ENCODE data around the gene AGBL1.
"Not testable (repeated sequence)": the region's sequence is repeated elsewhere in the genome, so short reads cannot be mapped to it uniquely, and the experiment has no call there.

Gene AGBL1

DNA sequence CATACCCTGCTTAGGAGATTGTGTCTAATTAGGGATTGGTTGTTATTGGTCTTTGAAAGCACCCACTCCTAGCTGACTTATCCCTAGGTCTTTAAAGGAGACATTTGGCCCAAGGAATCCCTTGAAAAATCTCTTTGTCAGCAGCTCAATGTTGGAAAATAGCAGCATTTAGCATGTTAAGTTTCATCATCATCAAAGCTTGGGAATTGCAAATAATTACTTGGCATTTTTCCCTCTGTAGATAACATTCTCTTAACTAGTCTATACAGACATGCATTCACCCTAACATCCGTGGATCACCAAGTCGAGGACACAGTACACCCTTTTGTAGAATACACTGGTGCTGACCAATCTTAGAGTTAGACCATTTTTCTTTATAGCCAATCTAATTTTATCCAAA lies 332.2 kb downstream of the AGBL1 start:
- no peak for DNase-seq

DNA sequence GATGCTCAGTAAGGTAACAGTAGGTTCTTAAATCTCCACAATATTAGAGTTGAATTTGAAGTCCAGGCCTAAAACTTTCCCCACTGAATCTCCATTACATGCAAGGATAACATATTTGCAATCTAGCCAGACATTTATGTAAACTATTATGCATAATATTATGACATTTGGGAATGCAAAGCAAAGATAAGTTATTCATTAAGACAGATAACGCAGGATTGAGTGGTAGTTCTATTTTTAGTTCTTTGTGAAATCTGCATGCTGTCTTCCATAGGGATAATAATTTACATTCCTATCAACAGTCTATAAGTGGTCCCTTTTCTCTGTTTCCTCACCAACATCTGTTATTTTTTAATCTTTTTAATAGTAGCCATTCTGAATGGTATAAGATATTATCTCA lies 333.5 kb downstream of the AGBL1 start:
- no peak for DNase-seq

DNA sequence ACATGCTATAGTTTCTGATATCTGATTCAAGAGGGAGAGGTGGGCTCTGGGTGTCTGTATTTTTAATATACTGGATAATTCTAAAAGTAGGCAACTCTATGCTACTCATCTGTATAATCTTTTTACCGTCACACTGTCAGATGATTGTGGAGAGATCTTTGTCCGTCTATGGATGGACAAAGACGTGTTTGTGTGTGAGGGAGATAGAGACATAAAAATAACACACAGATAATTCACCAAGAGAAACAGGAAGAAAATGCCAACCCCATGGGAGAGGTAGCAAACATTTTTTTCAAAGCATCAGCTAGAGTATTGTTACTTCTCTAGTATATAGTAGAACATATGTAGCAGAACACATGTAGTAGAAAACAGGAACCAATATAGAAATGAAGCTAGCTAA lies 346.1 kb downstream of the AGBL1 start:
- no peak for DNase-seq

DNA sequence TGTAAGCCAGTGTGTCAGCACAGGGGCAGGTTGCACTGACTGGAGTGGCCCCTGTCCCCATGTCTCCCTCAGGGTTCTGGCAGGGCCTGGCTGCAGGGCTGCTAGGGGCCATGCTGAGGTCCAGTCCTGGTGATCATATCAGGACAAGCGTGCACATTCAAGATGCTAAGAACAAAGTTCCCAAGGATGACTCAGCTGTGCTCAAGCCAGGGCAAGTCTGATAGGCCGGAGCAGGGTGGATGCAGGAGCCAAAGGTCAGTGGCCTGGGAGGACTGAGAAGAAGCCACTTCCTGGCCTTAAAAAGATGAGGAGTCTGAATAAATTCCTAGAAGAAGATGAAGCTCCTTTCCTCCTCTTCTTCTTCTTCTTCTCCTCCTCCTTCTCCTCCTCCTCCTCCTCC lies 353.2 kb downstream of the AGBL1 start:
- no peak for DNase-seq

DNA sequence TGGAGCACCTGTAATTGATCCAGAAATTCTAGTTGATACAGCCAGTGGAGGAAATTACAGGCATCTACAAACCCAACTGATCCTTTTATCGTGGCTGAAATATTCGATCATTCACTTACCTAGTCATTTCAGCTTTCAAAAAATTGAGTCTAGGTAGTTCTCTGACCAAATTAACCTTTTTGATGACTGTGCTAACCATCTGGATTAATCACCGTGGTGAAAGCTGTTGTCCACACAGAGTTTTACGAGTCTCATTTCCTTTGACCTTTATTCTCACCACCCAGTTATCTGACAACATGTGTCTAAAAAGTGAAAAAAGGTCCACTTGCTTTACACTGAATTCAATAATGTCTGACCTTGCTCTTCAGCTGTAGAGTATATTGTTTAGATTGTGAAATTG lies 354.3 kb downstream of the AGBL1 start:
- no peak for DNase-seq

DNA sequence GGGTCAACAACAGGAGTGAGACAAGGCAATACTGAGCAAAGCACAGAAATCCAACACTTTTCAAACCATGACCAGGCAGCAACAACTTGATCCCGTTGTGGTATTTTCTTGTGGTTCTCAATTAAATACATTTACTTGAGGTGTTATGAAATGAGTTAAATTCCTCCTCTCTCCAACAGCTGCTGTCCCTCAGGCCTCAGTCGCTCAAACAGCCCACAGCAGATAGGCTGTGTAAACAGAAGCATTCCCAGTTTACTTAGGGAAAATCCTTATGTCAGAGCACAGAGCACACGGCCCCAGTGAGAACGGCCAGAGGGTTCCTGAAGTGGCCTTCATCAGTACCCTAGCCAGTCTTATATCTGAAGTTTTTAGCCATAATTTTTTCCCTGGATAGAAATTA lies 359.9 kb downstream of the AGBL1 start:
- DNase-seq, result no peak

DNA sequence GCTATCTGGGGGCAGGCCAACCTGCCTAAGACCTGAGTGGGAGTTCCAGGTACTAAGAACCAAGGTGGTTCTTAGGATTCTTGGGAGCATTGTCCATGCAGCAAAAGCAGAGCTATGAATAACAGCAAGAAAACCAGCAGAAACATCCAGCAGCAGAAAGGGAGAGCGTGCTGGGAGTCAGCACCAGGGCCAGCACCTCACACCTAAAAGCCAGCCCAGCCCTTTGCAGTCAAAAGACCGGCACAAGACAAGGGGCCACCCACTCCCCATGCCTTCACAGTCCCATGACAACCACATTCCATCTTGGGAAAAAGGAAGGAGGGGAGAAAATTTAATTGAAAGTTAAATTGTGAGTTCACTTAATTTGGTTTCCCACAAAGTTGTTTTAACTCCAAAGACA lies 364.9 kb downstream of the AGBL1 start:
- DNase-seq, result no peak

DNA sequence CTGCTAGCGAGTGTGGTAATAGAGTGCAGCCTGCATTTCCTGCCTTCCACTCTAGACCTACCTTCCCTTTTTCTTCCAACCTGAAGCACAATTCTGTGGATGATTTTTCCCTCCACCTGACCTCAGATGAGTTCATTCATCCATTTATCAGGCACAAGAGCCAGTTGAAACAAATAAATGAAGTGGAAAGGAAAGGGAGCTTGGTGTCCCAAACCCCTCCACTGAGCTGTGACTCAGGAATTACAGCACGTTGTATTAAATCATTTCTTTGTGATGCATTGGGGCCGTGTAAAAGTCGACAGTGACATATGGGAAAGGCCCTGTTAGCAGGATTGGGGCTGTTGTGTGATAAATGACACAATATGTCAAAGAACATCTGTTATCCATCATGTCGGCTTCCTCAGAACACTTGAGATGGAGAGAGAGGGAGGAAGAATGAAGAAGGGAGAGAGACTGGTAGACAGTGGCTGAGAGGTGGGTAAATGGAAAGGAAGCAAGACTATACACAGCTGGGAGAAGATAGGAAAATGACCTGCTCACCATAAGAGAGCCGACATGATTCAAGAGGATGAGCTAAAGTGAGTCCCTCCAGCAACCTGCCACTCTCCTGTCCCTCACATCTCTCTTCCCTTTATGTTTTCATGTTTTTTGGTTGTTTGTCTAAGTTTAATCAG lies 366.0 kb downstream of the AGBL1 start:
- no peak for DNase-seq

DNA sequence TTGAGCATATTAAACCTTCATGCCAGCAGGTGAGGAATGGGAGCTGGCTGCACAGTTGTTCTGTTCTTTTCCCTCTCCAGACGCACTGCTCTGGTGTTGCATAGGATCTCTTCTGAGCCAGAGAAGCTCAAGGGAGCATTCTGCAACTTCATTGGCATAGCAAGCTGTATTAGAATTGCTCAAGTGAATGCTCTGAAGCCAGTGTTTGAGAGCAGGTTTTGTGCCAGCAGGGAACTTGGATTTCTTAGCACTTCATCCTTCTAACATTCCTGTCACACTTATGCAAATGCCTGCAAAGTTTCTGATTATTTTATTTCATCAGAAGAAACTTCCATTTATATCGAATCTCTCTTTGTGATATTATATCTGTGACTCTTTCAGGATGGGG lies 366.6 kb downstream of the AGBL1 start:
- no peak for DNase-seq

DNA sequence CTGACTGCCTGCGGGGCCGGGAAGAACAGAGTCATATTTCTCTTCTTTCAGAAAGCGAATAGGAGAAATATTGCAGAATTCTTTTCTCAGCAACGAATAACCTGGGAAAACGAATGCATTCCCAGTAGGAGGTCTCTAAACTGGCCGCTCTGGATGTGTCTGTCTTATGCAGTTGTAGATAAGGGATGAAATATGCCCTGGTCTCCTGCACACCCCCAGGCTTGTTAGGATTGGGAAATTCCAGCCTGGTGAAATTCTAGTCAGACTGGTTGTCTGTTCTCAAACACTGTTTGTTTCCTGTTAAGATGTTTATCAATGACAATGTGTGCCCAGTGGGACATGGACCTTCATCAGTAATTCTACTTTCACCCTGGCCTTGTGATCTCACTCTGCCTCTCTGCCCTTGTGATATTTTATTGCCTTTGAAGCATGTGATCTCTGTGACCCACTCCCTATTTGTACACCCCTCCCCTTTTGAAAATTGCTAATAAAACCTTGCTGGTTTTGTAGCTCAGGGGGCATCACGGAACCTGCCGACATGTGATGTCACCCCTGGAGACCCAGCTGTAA lies 385.9 kb downstream of the AGBL1 start:
- not testable (repeated sequence) for DNase-seq

DNA sequence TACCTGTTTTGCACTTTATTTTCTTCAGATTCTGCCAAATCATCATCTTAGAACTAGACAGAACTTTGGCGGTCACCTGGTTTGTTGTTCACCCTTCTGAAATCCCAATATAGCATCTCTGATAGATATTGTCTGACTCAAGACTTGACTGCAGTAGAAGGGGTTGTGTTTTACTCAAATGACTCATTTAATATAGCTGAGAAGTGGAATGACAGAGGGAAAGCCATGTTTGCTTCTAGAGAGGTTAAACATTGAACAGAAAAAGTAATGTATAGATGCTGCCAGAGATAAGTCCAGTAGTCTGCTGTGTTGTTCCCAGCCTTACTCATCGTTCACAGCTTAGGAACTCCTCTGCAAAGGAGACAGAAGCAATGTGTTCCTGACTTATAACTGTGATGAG lies 402.0 kb downstream of the AGBL1 start:
- DNase-seq, result no peak

DNA sequence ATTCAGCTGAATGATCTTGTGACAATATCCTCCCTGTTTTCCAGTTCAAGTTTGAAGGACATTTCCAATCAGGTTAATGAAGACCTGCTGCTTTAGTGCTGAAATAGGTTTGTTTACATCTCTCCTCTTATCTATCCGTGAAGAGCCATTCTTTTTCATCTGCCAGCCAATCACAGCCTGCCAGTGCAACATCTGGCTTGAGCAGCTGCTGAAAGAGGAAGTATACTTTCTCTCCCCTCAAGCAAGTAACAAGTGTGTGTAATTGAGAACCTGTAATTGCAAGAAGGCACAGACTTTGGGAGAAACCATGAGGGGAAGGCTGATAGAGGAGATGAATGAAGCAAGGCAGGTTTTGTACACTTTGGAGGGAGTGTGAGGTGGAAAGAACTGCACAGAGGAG lies 404.3 kb downstream of the AGBL1 start:
- DNase-seq, result no peak

DNA sequence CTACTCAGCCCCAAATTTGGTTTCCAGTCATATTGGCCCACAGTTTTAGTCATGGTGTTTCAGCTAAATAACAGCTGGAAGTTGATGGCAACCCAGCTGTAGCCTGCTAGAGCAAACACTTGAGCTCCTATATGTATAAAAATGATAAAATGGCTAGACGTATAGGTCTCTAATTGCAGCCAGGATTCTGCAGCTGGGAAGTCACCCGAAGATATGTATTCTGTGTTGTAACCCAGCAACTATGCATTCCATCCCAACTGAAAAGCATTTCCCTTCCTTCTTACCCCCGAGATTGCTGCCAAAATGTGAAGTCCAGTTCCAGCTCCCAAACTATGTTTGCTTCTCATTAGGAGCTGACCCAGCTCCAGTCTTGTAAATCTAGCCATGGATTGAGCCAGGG lies 408.4 kb downstream of the AGBL1 start:
- no peak for DNase-seq

DNA sequence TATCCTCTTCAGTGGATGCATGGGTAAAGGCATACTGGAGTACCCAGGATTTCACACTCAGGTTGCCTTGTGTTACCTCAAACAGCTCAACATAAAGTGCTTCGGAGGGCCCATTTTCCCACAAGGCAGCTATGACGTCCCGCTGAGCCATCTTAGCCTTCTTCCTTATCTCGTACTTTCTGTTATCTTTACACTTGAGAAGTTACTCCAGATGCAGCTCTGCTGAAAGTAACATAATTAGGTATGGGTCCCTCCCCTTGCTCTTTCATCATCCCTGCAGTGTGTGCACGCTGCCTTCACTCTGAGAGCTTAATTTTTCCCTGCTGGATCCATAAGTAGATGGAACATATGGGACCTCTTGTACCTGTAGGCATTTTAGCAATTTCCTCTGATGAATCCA lies 410.3 kb downstream of the AGBL1 start:
- no peak for DNase-seq

DNA sequence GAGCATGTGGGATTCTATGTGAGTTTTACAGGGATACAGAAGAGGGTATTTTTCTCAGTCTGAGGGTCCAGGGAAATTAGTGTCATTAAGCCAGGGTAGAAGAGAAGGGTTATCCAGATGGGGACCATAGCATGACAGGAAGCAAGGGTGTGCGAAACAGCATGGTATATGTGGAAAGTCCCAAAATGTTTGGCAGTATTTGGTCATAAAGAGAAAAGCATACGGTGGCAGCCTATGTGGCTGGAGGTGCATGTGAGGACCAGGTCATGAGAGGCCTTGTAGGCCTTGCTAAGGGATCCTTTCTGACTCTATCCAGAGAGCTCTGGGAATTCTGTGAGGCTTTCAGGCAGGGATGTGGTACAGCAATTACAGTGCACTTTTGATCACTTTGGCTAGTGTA lies 411.4 kb downstream of the AGBL1 start:
- DNase-seq, result no peak

DNA sequence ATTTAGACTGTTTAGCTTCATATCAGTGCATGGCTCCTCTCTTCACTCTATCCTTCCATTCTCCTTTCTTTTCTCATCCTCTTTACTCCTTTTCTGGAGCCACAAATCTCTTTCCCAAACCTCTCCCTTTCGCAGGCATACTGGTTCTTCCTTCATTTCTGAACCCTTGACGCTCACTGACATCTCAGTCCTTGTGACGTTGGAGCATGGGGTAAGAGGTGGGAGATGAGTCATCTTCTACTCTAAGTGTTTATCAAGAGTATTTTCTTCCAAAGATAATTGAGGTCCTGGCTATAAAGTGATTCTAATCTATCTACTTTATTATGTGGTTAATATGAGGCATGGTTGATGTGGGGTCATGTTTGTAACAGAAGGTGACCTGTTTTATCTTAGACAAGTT lies 414.2 kb downstream of the AGBL1 start:
- DNase-seq, result no peak

DNA sequence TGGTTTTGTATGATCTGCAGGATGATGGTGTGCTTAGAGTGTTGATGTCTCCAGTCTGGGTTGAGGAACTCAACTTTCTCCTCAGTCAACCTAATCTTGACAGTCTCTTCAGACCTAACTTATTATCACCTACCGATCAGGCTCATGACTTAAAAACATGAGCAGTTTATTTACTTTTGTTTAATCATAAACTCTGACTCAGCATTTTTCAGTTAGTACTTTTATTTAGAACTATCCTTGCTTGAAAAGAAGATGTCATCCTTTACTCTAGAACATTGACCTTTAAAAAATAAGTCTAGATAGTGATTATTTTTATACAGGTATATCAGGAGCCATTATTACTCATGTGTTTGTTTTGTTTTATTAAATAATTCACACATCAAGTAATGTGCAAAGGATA lies 414.8 kb downstream of the AGBL1 start:
- no peak for DNase-seq

DNA sequence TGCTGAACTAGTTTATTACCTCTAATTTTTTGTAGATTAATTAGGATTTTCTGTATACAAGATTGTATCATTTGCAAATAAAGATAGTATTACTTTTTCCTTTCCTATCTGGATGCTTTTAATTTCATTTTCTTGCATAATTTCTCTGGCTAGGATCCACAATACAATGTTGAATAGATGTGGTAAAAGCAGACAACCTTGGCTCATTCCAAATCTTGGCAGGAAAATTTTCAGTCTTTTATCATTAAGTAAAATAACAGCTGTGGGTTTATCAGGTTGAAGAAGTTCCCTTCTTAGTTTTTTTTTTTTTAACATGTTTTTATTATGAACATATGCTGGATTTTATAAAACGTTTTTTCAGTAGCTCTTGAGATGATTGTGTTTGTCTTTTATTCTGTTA lies 422.6 kb downstream of the AGBL1 start:
- DNase-seq, result no peak

DNA sequence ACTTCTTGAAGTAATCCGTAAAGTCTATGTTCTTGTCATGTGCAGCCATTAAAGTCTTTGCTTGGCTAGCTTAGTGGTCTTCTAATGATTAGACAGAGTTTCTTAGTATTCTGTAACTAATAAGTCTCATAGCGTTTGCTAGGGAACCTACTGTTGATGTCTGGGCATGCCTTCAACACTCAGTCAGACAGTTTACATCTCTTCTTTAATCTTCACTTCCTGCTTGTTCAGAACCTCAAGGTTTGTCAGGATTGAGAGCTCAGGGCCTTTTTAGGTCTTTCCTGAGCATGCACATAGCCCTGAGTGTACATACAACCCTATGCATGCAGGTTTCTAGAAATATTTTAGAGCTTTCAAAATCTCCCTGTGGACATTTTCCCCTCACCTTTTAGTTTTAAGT lies 426.3 kb downstream of the AGBL1 start:
- DNase-seq, result no peak

DNA sequence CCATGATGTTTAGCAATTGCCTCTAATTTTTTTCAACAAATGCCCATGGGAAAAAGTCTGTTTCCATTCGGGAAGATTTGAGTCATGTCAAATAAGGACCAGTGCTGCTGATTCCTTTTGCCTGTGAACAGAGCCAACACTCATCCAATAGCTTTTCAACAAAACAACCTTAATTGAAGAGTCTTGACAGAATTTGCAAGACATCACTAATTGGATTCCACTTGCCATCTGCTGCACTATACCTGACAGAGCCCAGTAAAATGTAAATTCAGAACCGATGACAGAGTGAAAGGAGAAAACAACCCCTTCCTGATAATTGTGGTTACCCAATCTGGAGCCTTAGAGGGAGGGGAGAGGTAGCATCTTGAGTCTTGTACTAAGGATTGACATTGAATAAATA lies 426.7 kb downstream of the AGBL1 start:
- DNase-seq, result no peak

DNA sequence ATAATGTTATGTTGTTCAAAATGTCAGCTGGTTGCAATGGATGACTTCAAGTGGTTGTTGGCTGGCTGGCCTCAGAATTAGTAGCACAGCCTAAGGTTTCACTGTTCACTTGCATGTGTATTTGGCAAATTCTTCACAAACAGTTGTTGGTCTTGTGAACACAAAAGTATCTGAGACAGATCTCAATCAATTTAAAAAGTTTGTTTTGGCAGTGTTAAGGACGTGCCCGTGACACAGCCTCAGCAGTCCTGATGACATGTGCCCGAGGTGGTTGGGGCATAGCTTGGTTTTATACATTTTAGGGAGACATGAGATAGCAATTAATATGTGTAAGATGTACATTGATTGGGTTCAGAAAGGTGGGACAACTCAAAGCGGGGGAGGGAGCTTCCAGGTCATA lies 436.0 kb downstream of the AGBL1 start:
- no peak for DNase-seq

DNA sequence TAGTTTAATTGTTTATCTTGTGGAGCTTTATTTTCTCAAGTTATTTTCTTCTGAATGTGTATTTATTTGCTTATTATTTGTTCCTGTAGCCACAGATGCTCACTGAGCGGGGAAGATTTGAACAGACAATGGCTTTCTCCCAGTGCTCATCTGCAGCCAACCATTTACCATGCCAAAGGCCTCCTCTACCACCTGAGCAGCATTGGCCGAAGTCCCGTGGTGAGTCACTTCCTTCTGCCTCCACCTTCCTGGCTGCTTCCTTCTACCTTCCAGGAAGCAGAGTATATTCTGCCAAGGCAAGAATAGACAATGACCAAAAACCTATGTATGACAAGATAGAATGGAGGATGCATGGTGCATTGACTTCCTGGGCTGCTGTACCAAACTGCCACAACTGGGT lies 443.1 kb downstream of the AGBL1 start:
- DNase-seq, result no peak

DNA sequence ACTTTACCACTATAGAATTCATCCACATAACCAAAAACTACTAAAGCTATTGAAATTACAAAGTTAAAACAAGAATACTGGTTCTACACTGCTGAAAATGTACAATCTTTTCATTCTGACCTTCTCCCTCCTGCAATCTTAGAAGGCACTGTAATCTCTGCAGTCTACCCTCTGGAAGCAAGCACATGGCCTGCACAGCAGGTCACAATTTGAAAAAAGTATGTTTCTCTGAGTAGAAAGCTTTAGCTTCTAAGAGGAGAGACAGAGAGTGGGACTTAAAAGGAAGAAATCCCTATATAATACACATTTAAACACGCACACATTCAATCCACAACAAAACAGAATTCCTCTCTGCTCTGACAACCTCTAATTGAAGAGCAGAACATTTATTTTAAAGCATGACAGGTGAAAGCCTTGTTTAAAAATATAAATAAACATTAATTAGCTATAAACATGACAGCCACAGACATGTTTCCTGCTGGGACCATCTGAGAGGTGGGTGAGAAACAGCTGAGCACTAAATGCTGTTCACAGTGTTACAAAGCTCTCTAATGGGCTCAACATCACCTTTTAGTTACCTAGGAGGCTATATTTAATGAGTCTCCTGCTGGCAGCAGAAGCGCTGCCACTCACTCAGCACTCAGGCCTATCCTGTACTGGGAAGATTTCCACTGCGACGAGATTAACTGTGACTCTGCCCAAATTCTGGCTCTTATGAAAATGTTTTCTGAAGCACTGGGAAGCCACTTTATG lies 447.4 kb downstream of the AGBL1 start:
- peak in 1 of 2 experiments; percentile 26 for DNase-seq

DNA sequence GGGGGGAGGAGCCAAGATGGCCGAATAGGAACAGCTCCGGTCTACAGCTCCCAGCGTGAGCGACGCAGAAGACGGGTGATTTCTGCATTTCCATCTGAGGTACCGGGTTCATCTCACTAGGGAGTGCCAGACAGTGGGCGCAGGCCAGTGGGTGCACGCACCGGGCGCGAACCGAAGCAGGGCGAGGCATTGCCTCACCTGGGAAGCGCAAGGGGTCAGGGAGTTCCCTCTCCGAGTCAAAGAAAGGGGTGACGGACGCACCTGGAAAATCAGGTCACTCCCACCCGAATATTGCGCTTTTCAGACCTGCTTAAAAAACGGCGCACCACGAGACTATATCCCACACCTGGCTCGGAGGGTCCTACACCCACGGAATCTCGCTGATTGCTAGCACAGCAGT lies 448.4 kb downstream of the AGBL1 start:
- not testable (repeated sequence) for DNase-seq

DNA sequence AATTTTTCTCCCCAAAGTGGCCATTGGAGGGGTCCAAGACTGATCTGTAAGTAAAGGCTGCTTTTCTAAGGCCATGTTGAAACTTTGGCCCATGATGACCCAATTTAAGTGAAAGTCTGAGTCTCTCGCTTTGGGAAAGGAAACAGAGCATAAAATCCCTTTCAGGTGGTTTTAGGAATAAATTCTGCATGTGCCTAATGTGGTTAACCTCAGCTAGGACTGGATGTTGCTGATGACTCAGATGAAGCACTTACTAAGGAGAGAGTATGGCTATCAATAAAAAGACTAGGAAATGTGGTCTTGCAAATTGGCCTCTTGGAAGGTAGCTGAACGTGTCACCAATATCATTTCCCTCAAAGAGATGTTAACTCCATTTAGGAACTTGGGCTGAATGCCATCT lies 458.5 kb downstream of the AGBL1 start:
- no peak for DNase-seq
